H1 (cell line): ENCODE results near the gene RASD1. TPM values are rescaled to one million over a fixed set of nuclear protein-coding genes. Genes with fewer than 3 reads are reported as not detected.

ENCODE experiments used
- CTCF ChIA-PET: fragments of 300-600 bp; sonication (Branson Sonifier 250); formaldehyde crosslinking; loops from one replicate; lab custom pipeline; 2021; ENCODE audit not compliant: partially characterized antibody; lab: Charles Lee
- POLR2A ChIA-PET: fragments of 300-600 bp; sonication (Branson Sonifier 250); formaldehyde crosslinking; loops from one replicate; lab custom pipeline; 2021; ENCODE audit warnings: inconsistent platforms; ENCODE audit not compliant: partially characterized antibody; lab: Charles Lee
- DNase-seq, 2 experiments: peaks; one replicate each; pipeline versions ENCODE4 v3.0.0 to v3.0.0-alpha.2; 2010 to 2022; ENCODE audit warnings: low spot score in 2 of 2, low read depth in 1 of 2, mixed read lengths in 1 of 2
- FAIRE-seq: peaks from 2 replicates; lab custom pipeline; 2011; peaks lifted over from hg19 to GRCh38; lab: Jason Lieb, UNC
- H2AFZ ChIP-seq: 2 replicates; pipeline ENCODE4 v1.8.1; 2012; ENCODE audit warnings: low read length, inconsistent platforms
- H2AK5ac ChIP-seq: 2 replicates; pipeline ENCODE4 v1.6.1; 2013; ENCODE audit warnings: low read depth, low read length
- H2BK120ac ChIP-seq: replicated peaks from 2 replicates; pipeline ENCODE3; 2013; ENCODE audit warnings: low read depth, low read length, inconsistent platforms
- H2BK12ac ChIP-seq: 2 replicates; pipeline ENCODE4 v1.6.1; 2013; ENCODE audit warnings: low read depth, low read length
- H2BK15ac ChIP-seq: 2 replicates; pipeline ENCODE4 v1.6.1; 2013; ENCODE audit warnings: low read length
- H2BK20ac ChIP-seq: 2 replicates; pipeline ENCODE4 v1.6.1; 2013; ENCODE audit warnings: low read length
- H2BK5ac ChIP-seq: 2 replicates; pipeline ENCODE4 v1.6.1; 2013; ENCODE audit warnings: low read depth, low read length
- H3K14ac ChIP-seq: 2 replicates; pipeline ENCODE4 v1.6.1; 2013; ENCODE audit warnings: inconsistent platforms; ENCODE audit not compliant: insufficient read length
- H3K18ac ChIP-seq: 2 replicates; pipeline ENCODE4 v1.6.1; 2013; ENCODE audit warnings: low read length; ENCODE audit errors: extremely low read depth
- H3K23ac ChIP-seq: 2 replicates; pipeline ENCODE4 v1.6.1; 2013; ENCODE audit warnings: inconsistent platforms; ENCODE audit not compliant: insufficient read length
- H3K23me2 ChIP-seq: 2 replicates; pipeline ENCODE4 v1.6.1; 2013; ENCODE audit warnings: low read depth, low read length
- H3K27ac ChIP-seq: 2 replicates; pipeline ENCODE4 v1.6.1; 2011; ENCODE audit warnings: low read depth, low read length, inconsistent platforms
- H3K27me3 ChIP-seq, 4 experiments: replicated peaks in 1 of 4; 1 replicate in 1 of 4; 2 replicates in 3 of 4; pipeline versions ENCODE4 v1.6.1 to v1.8.1; 2011 to 2013; ENCODE audit warnings: low read length in 3 of 4, mild to moderate bottlenecking in 3 of 4, inconsistent platforms in 2 of 4, mixed read lengths in 2 of 4, moderate library complexity in 1 of 4; ENCODE audit not compliant: control insufficient read depth in 3 of 4, insufficient read depth in 3 of 4; ENCODE audit errors: extremely low read depth in 1 of 4
- H3K36me3 ChIP-seq, 4 experiments: 2 replicates each; pipeline versions ENCODE4 v1.6.1 to v1.8.1; 2011 to 2013; ENCODE audit warnings: mild to moderate bottlenecking in 4 of 4, low read length in 3 of 4, moderate library complexity in 2 of 4, control low read depth in 1 of 4, inconsistent platforms in 1 of 4; ENCODE audit not compliant: insufficient read depth in 4 of 4, control insufficient read depth in 2 of 4
- H3K4ac ChIP-seq: replicated peaks from 2 replicates; pipeline ENCODE3; 2013; ENCODE audit warnings: low read length, low read depth, mixed read lengths, inconsistent platforms; ENCODE audit not compliant: insufficient read length
- H3K4me1 ChIP-seq, 4 experiments: replicated peaks in 1 of 4; 1 replicate in 1 of 4; 2 replicates in 3 of 4; pipeline versions ENCODE4 v1.6.1 to v1.8.1; 2011 to 2013; ENCODE audit warnings: low read length in 3 of 4, inconsistent platforms in 2 of 4, mixed read lengths in 1 of 4; ENCODE audit not compliant: insufficient read depth in 4 of 4, control insufficient read depth in 3 of 4
- H3K4me2 ChIP-seq, 2 experiments: 2 replicates each; pipeline versions ENCODE4 v1.6.1 to v1.8.1; 2011 to 2013; ENCODE audit warnings: low read depth in 2 of 2, low read length in 2 of 2, control low read depth in 1 of 2, inconsistent platforms in 1 of 2, mild to moderate bottlenecking in 1 of 2; ENCODE audit not compliant: insufficient read depth in 1 of 2
- H3K4me3 ChIP-seq, 4 experiments: fragments of 200-600, 300-600 bp in 1 of 4; sonication (generic), shearing (Covaris generic), sonication (Bioruptor Twin) in 1 of 4; 2 replicates each; pipeline versions ENCODE4 v1.5.1 to v1.8.1; 2011 to 2016; ENCODE audit warnings: low read length in 4 of 4, low read depth in 3 of 4, control low read depth in 2 of 4, inconsistent platforms in 2 of 4, mild to moderate bottlenecking in 2 of 4, mixed read lengths in 1 of 4, moderate library complexity in 1 of 4; ENCODE audit not compliant: insufficient read depth in 2 of 4; ENCODE audit errors: extremely low read depth in 1 of 4
- H3K56ac ChIP-seq: replicated peaks from 2 replicates; pipeline ENCODE3; 2013; ENCODE audit warnings: low read depth, mild to moderate bottlenecking, mixed read lengths, low read length, inconsistent platforms; ENCODE audit not compliant: insufficient read length
- H3K79me1 ChIP-seq: 2 replicates; pipeline ENCODE4 v1.6.1; 2013; ENCODE audit warnings: low read depth, low read length, control low read depth
- H3K79me2 ChIP-seq, 2 experiments: 2 replicates each; pipeline versions ENCODE4 v1.6.1 to v1.8.1; 2012 to 2013; ENCODE audit warnings: low read length in 2 of 2, mild to moderate bottlenecking in 2 of 2, inconsistent platforms in 1 of 2; ENCODE audit not compliant: insufficient read depth in 2 of 2, control insufficient read depth in 1 of 2
- H3K9ac ChIP-seq, 4 experiments: replicated peaks in 1 of 4; 1 replicate in 1 of 4; 2 replicates in 3 of 4; pipeline versions ENCODE4 v1.6.1 to v1.8.1; 2011 to 2013; ENCODE audit warnings: low read depth in 3 of 4, low read length in 3 of 4, control low read depth in 2 of 4, mild to moderate bottlenecking in 2 of 4, moderate library complexity in 2 of 4, inconsistent platforms in 1 of 4; ENCODE audit errors: extremely low read depth in 1 of 4
- H3K9me3 ChIP-seq, 2 experiments: 2 replicates each; pipeline versions ENCODE4 v1.6.1 to v1.8.1; 2012 to 2013; ENCODE audit warnings: mild to moderate bottlenecking in 2 of 2, moderate library complexity in 2 of 2, control low read depth in 1 of 2, inconsistent platforms in 1 of 2, low read depth in 1 of 2, low read length in 1 of 2, mixed read lengths in 1 of 2; ENCODE audit not compliant: insufficient read depth in 2 of 2
- H4K20me1 ChIP-seq, 2 experiments: replicated peaks in 1 of 2; 2 replicates each; pipeline versions ENCODE3 to v1.8.1; 2011 to 2013; ENCODE audit warnings: inconsistent platforms in 2 of 2, low read length in 2 of 2, mild to moderate bottlenecking in 1 of 2; ENCODE audit not compliant: insufficient read depth in 2 of 2, control insufficient read depth in 1 of 2
- H4K5ac ChIP-seq: 2 replicates; pipeline ENCODE4 v1.6.1; 2013; ENCODE audit warnings: low read length, low read depth, mixed read lengths, inconsistent platforms; ENCODE audit not compliant: insufficient read length
- H4K8ac ChIP-seq: 2 replicates; pipeline ENCODE4 v1.8.0; 2013; ENCODE audit warnings: mild to moderate bottlenecking, moderate library complexity, low read length, inconsistent platforms; ENCODE audit not compliant: insufficient read depth; ENCODE audit errors: extremely low read depth
- H4K91ac ChIP-seq: replicated peaks from 2 replicates; pipeline ENCODE3; 2013; ENCODE audit warnings: low read length, mixed read lengths, inconsistent platforms; ENCODE audit not compliant: insufficient read length
- ATF3 ChIP-seq: IDR thresholded peaks from 2 replicates; pipeline ENCODE4 v1.6.1; 2011; ENCODE audit warnings: low read depth, mild to moderate bottlenecking, low read length; ENCODE audit not compliant: insufficient read depth
- CBX5 ChIP-seq: fragments of 300-800, 300-1000 bp; sonication (generic); IDR thresholded peaks from 2 replicates; pipeline ENCODE4 v1.7.1; 2016; ENCODE audit warnings: antibody characterized with exemption, low read length, low read depth
- HDAC2 ChIP-seq, 2 experiments: fragments of 300-600 bp in 1 of 2; sonication (generic) in 1 of 2; IDR thresholded peaks; 2 replicates each; pipeline ENCODE4 v1.6.1; 2011 to 2012; ENCODE audit warnings: low read depth in 2 of 2, low read length in 2 of 2, mild to moderate bottlenecking in 2 of 2, moderate library complexity in 2 of 2, borderline replicate concordance in 1 of 2, inconsistent platforms in 1 of 2
- JUN ChIP-seq: IDR thresholded peaks from 2 replicates; pipeline ENCODE4 v1.6.1; 2011; ENCODE audit warnings: low read depth, mild to moderate bottlenecking, improper control_type of control experiment, low read length
- KDM4A ChIP-seq: IDR thresholded peaks from one replicate; pipeline ENCODE4 v1.7.1; 2012; ENCODE audit warnings: low read depth, mild to moderate bottlenecking, moderate library complexity, low read length, inconsistent platforms; ENCODE audit not compliant: severe bottlenecking
- MAX ChIP-seq: IDR thresholded peaks from 2 replicates; pipeline ENCODE4 v1.6.1; 2012; ENCODE audit warnings: inconsistent platforms
- PHF8 ChIP-seq: fragments of 200-600 bp; sonication (generic); conservative IDR thresholded peaks from 2 replicates; pipeline ENCODE4 v1.7.1; 2012; ENCODE audit warnings: low read depth, mild to moderate bottlenecking, inconsistent platforms, low read length, moderate library complexity
- POLR2A ChIP-seq, 2 experiments: IDR thresholded peaks; 1 replicate in 1 of 2; 2 replicates in 1 of 2; pipeline ENCODE4 v1.6.1; 2011; ENCODE audit warnings: low read depth in 2 of 2, low read length in 2 of 2, mild to moderate bottlenecking in 2 of 2; ENCODE audit errors: control extremely low read depth in 1 of 2
- RXRA ChIP-seq: IDR thresholded peaks from 2 replicates; pipeline ENCODE4 v1.6.1; 2011; ENCODE audit warnings: low read depth, mild to moderate bottlenecking, low read length, moderate library complexity; ENCODE audit not compliant: insufficient read depth
- SP4 ChIP-seq: IDR thresholded peaks from 2 replicates; pipeline ENCODE4 v1.6.1; 2012; ENCODE audit warnings: low read length, inconsistent platforms
- TCF12 ChIP-seq: IDR thresholded peaks from 2 replicates; pipeline ENCODE4 v1.6.1; 2011; ENCODE audit warnings: low read depth, mild to moderate bottlenecking, low read length
- WGBS, 2 experiments: shearing (Covaris generic) in 1 of 2; methylation state at CpG; one replicate each; pipeline versions ENCODE4 v1.1.6 to v1.1.7; 2013 to 2015; ENCODE audit warnings: low lambda C conversion rate in 2 of 2, mixed read lengths in 2 of 2, inconsistent platforms in 1 of 2, low coverage in 1 of 2, missing lambda C conversion rate in 1 of 2; ENCODE audit not compliant: insufficient replicate concordance in 2 of 2, insufficient coverage in 1 of 2, insufficient read length in 1 of 2; ENCODE audit errors: extremely low coverage in 1 of 2, missing lambda C conversion rate in 1 of 2; 5-methylcytosine and 5-hydroxymethylcytosine counted together
- polyA plus RNA-seq, 7 experiments: library from polyadenylated mRNA; depleted of rRNA in 3 of 7; stranded (reverse) in 5 of 7; unstranded in 2 of 7; fragments of >200 nt in 5 of 7; fragments of 200-250 nt in 2 of 7; gene quantifications; 1 replicate in 5 of 7; 2 replicates in 1 of 7; 4 replicates in 1 of 7; pipeline versions ENCODE4 v1.2.1 to v1.2.3, GENCODE V29; 2011 to 2013; ENCODE audit warnings: missing spikeins in 2 of 7, mixed read lengths in 2 of 7
- total RNA-seq: library from RNA; stranded (reverse); fragmentation: NEBNext Ultra II Directional; extraction: Animal tissue kit (Norgen Biotek cat#: 25700); gene quantifications from 2 replicates; pipeline ENCODE4 v1.2.1, GENCODE V29; 2021

Gene RASD1
- total and polyA plus RNA-seq, 2 of the 8 experiments (the other 6 are each of a cell fraction or from before 2014, with no cell fraction given) = 2.3 to 2.6 TPM

GRCh38 chr17:17535957-17536356 is 39.8 kb upstream of the RASD1 start:
- DNase-seq = no peak
- no peak for TF ChIP-seq CBX5
- TF ChIP-seq SP4 = no peak
- TF ChIP-seq MAX = no peak
- no peak for TF ChIP-seq JUN
- no peak for TF ChIP-seq POLR2A (IDR thresholded peaks at IDR 0.05; ENCODE audit: control extremely low read depth in 1 of 2, low read depth in 2 of 2, low read length in 2 of 2)
- no peak for TF ChIP-seq KDM4A
- no peak for TF ChIP-seq TCF12
- TF ChIP-seq PHF8 = no peak
- TF ChIP-seq RXRA = no peak
- TF ChIP-seq ATF3 = no peak
- no peak for TF ChIP-seq HDAC2 (IDR thresholded peaks at IDR 0.05; ENCODE audit: borderline replicate concordance in 1 of 2, low read depth in 2 of 2, low read length in 2 of 2)
- H3K23me2 ChIP-seq = no peaks in the 10 kb centered on the region
- peaks cover 0 to 2% of the 10 kb centered on the region in 2 experiments for H4K20me1 ChIP-seq
- H3K27ac ChIP-seq = no peak overlapping the region
- H2BK5ac ChIP-seq = no peak overlapping the region
- no peaks in the 10 kb centered on the region for H3K36me3 ChIP-seq
- no peak overlapping the region for H2BK15ac ChIP-seq
- no peaks in the 10 kb centered on the region; a peak in 1 of 7 replicates for H3K4me1 ChIP-seq
- no peak overlapping the region for H2BK20ac ChIP-seq
- H2AK5ac ChIP-seq = no peak overlapping the region
- H4K8ac ChIP-seq = no peak overlapping the region
- H3K56ac ChIP-seq = no peak overlapping the region
- H3K18ac ChIP-seq = no peak overlapping the region
- no peaks in the 10 kb centered on the region for H3K79me1 ChIP-seq
- FAIRE-seq = no peak
- no peak overlapping the region for H3K23ac ChIP-seq
- H4K91ac ChIP-seq = no peak overlapping the region
- H3K27me3 ChIP-seq = no peaks in the 10 kb centered on the region
- no peak overlapping the region for H2BK12ac ChIP-seq
- no peaks in the 10 kb centered on the region for H3K79me2 ChIP-seq
- H3K9ac ChIP-seq = no peak overlapping the region
- no peak overlapping the region for H4K5ac ChIP-seq
- H3K14ac ChIP-seq = no peak overlapping the region
- H3K4me3 ChIP-seq = no peak overlapping the region
- H2BK120ac ChIP-seq = no peak overlapping the region
- POLR2A ChIA-PET = no interaction called here
- no peaks in the 10 kb centered on the region for H3K9me3 ChIP-seq
- CTCF ChIA-PET = interaction anchor here (1.2 to 5.2 kb wide), 2 partner anchors 33 to 77 kb away, joined by 5 to 33 read pairs; no protein-coding TSS in a partner anchor
- WGBS, 2 experiments = 90% methylated on average over 7 of the region's 7 CpGs; no CpG with 5 or more reads in 1 of the 2 experiments
- no peak overlapping the region for H3K4me2 ChIP-seq
- H3K4ac ChIP-seq = no peak overlapping the region
- no peak overlapping the region for H2AFZ ChIP-seq
